HCT116 (cell line): Measurements from ENCODE around the gene GLIPR2. TPM values are rescaled to one million over a fixed set of nuclear protein-coding genes. Genes with fewer than 3 reads are reported as not detected.
"Not testable (repeated sequence)": the region's sequence is repeated elsewhere in the genome, so short reads cannot be mapped to it uniquely, and the experiment has no call there.

ENCODE experiments used
- ATAC-seq: fragments of 200-7000 bp; cut with Tn5 transposase; 2 replicates; pipeline ENCODE4 v1.9.1; 2020; ENCODE audit warnings: mild to moderate bottlenecking, moderate library complexity
- BruUV-seq: library from RNA; stranded (reverse); fragments of 400-500 nt; replicated peaks from 2 replicates; lab custom pipeline; 2021; lab: Mats Ljungman, UMichigan
- CTCF ChIA-PET: fragments of 300-600 bp; sonication (Branson Sonifier 250); formaldehyde crosslinking; loops from one replicate; lab custom pipeline; 2021; ENCODE audit warnings: antibody characterized with exemption; lab: Charles Lee
- POLR2A ChIA-PET: fragments of 300-600, 350-600 bp; sonication (Branson Sonifier 250); formaldehyde crosslinking; loops from one replicate; lab custom pipeline; 2021; ENCODE audit warnings: antibody characterized with exemption; lab: Charles Lee
- RAD21 ChIA-PET, 2 experiments: fragments of 300-600 bp; sonication (Branson Sonifier 250); formaldehyde crosslinking; loops; one replicate each; lab custom pipeline; 2023; ENCODE audit warnings: low total read pairs in 2 of 2; ENCODE audit not compliant: uncharacterized antibody in 2 of 2, unreplicated experiment in 2 of 2, low non-redundant PET in 1 of 2; lab: Charles Lee
- DNase-seq: peaks from one replicate; pipeline ENCODE4 v3.0.0-alpha.2; 2010; ENCODE audit warnings: low read depth, low spot score
- H2AFZ ChIP-seq: fragments of 200-600 bp; shearing (Covaris generic), sonication (generic); 2 replicates; pipeline ENCODE4 v1.6.1; 2017; ENCODE audit warnings: low read depth, mixed run types, mixed read lengths, antibody characterized with exemption, low read length; ENCODE audit not compliant: poor library complexity, severe bottlenecking
- H3K27ac ChIP-seq: 2 replicates; pipeline ENCODE4 v1.5.1; 2012; ENCODE audit warnings: low read depth, low read length
- H3K27me3 ChIP-seq: fragments of 200-600 bp; sonication (generic); 2 replicates; pipeline ENCODE4 v1.6.1; 2016; ENCODE audit warnings: mixed run types, low read length, mixed read lengths; ENCODE audit not compliant: insufficient read depth
- H3K36me3 ChIP-seq, 2 experiments: fragments of 200-500 bp in 1 of 2; fragments of 200-600 bp in 1 of 2; sonication (Bioruptor generic) in 1 of 2; sonication (generic) in 1 of 2; 2 replicates each; pipeline versions ENCODE4 v1.5.1 to v1.6.1; 2014 to 2016; ENCODE audit warnings: low read length in 2 of 2, inconsistent platforms in 1 of 2, mixed read lengths in 1 of 2, mixed run types in 1 of 2; ENCODE audit not compliant: insufficient read depth in 2 of 2, control insufficient read depth in 1 of 2
- H3K4me1 ChIP-seq, 2 experiments: fragments of 200-600 bp in 1 of 2; sonication (generic) in 1 of 2; 2 replicates each; pipeline versions ENCODE4 v1.5.1 to v1.6.1; 2012 to 2017; ENCODE audit warnings: low read length in 2 of 2, inconsistent platforms in 1 of 2, mild to moderate bottlenecking in 1 of 2, mixed read lengths in 1 of 2, mixed run types in 1 of 2, moderate library complexity in 1 of 2; ENCODE audit not compliant: insufficient read depth in 2 of 2, control insufficient read depth in 1 of 2
- H3K4me2 ChIP-seq: fragments of 200-600 bp; sonication (generic); 2 replicates; pipeline ENCODE4 v1.6.1; 2017; ENCODE audit warnings: mixed run types, low read length, mixed read lengths
- H3K4me3 ChIP-seq, 2 experiments: fragments of 200-600 bp in 1 of 2; sonication (generic) in 1 of 2; replicated peaks in 1 of 2; 2 replicates each; pipeline ENCODE4 v1.5.1; 2011 to 2016; ENCODE audit warnings: low read length in 2 of 2, control low read depth in 1 of 2, low read depth in 1 of 2, mild to moderate bottlenecking in 1 of 2, mixed read lengths in 1 of 2, mixed run types in 1 of 2
- H3K79me2 ChIP-seq: fragments of 200-600 bp; sonication (generic); 2 replicates; pipeline ENCODE4 v1.6.1; 2017; ENCODE audit warnings: mild to moderate bottlenecking, mixed run types, low read length, moderate library complexity, mixed read lengths; ENCODE audit not compliant: insufficient read depth
- H3K9ac ChIP-seq: fragments of 200-600 bp; sonication (generic); 2 replicates; pipeline ENCODE4 v1.6.1; 2016; ENCODE audit warnings: low read length, mixed read lengths
- H3K9me2 ChIP-seq: fragments of 200-600 bp; sonication (generic), shearing (Covaris generic); 2 replicates; pipeline ENCODE4 v1.6.1; 2017; ENCODE audit warnings: mixed run types, mild to moderate bottlenecking, moderate library complexity; ENCODE audit not compliant: insufficient read depth
- H3K9me3 ChIP-seq, 2 experiments: fragments of 200-500 bp in 1 of 2; fragments of 200-600 bp in 1 of 2; sonication (Bioruptor generic) in 1 of 2; sonication (generic) in 1 of 2; 2 replicates each; pipeline ENCODE4 v1.6.1; 2014 to 2017; ENCODE audit warnings: low read length in 2 of 2, mixed read lengths in 2 of 2, inconsistent platforms in 1 of 2, low read depth in 1 of 2, mild to moderate bottlenecking in 1 of 2, mixed run types in 1 of 2, moderate library complexity in 1 of 2; ENCODE audit not compliant: control insufficient read depth in 1 of 2, insufficient read depth in 1 of 2
- H4K20me1 ChIP-seq: fragments of 200-600 bp; sonication (generic), shearing (Covaris generic); 2 replicates; pipeline ENCODE4 v1.6.1; 2017; ENCODE audit warnings: mixed run types, mild to moderate bottlenecking, moderate library complexity; ENCODE audit not compliant: insufficient read depth
- ATF3 ChIP-seq: IDR thresholded peaks from 2 replicates; pipeline ENCODE4 v1.6.1; 2012
- CBX3 ChIP-seq: IDR thresholded peaks from 2 replicates; pipeline ENCODE4 v1.6.1; 2012; ENCODE audit warnings: low read depth
- CEBPB ChIP-seq: IDR thresholded peaks from 2 replicates; pipeline ENCODE4 v1.6.1; 2012; ENCODE audit warnings: low read depth
- CTCF ChIP-seq, 3 experiments: fragments of 200-600 bp in 1 of 3; sonication (generic) in 1 of 3; IDR thresholded peaks in 2 of 3; conservative IDR thresholded peaks in 1 of 3; 2 replicates each; pipeline ENCODE4 v1.5.1; 2012 to 2017; ENCODE audit warnings: low read depth in 2 of 3, low read length in 2 of 3, antibody characterized with exemption in 1 of 3, borderline replicate concordance in 1 of 3, control low read depth in 1 of 3, mild to moderate bottlenecking in 1 of 3, mixed read lengths in 1 of 3, mixed run types in 1 of 3, moderate library complexity in 1 of 3; ENCODE audit not compliant: insufficient read depth in 1 of 3
- EGR1 ChIP-seq: IDR thresholded peaks from 2 replicates; pipeline ENCODE4 v1.6.1; 2012; ENCODE audit warnings: low read depth
- EZH2phosphoT487 ChIP-seq: fragments of 200-600 bp; IDR thresholded peaks from 2 replicates; pipeline ENCODE4 v1.6.1; 2018; ENCODE audit warnings: antibody characterized with exemption, borderline replicate concordance
- FOSL1 ChIP-seq: IDR thresholded peaks from 2 replicates; pipeline ENCODE4 v1.6.1; 2012; ENCODE audit warnings: low read depth
- JUND ChIP-seq: IDR thresholded peaks from 2 replicates; pipeline ENCODE4 v1.6.1; 2012
- REST ChIP-seq: IDR thresholded peaks from 2 replicates; pipeline ENCODE4 v1.6.1; 2012; ENCODE audit warnings: low read depth
- SP1 ChIP-seq: IDR thresholded peaks from 2 replicates; pipeline ENCODE4 v1.6.1; 2012; ENCODE audit warnings: low read depth
- TCF7L2 ChIP-seq: IDR thresholded peaks from 2 replicates; pipeline ENCODE4 v1.7.0; 2011; ENCODE audit warnings: borderline replicate concordance, inconsistent platforms; ENCODE audit not compliant: insufficient read depth, insufficient read length; ENCODE audit errors: extremely low read depth
- ZFX ChIP-seq: fragments of 450-650 bp; IDR thresholded peaks from 2 replicates; pipeline ENCODE4 v1.6.1; 2017
- intact Hi-C: fragments of 100-400 bp; cut with micrococcal nuclease; formaldehyde crosslinking; loops from 2 replicates; pipeline ENCODE4 v1.10.0; 2022
- total RNA-seq: library from RNA; stranded (reverse); gene quantifications from one replicate; pipeline ENCODE4 v1.2.1, GENCODE V29; 2021; ENCODE audit not compliant: unreplicated experiment

Gene GLIPR2
- total RNA-seq, 1 experiment from 2014 or later, result 14.5 TPM

GRCh38 chr9:36176496-36176895 lies 40.0 kb downstream of the GLIPR2 start:
- H3K4me3 ChIP-seq, H3K79me2 ChIP-seq, POLR2A ChIA-PET, CTCF ChIA-PET, H3K9ac ChIP-seq, intact Hi-C loops, H3K9me2 ChIP-seq, H3K4me2 ChIP-seq, H3K9me3 ChIP-seq, H3K4me1 ChIP-seq, ATAC-seq, RAD21 ChIA-PET, H3K27me3 ChIP-seq, H4K20me1 ChIP-seq, H3K27ac ChIP-seq, H3K36me3 ChIP-seq, BruUV-seq, H2AFZ ChIP-seq, DNase-seq: not testable (repeated sequence)

- ChIA-PET RAD21 (no interaction called here), CTCF (no interaction called here), POLR2A (no interaction called here)
- BruUV-seq, result no TSS peak
- ATAC-seq (no peak), DNase-seq (no peak)
- Histone ChIP-seq H3K27me3 (no peaks in the 10 kb centered on the region), H4K20me1 (no peaks in the 10 kb centered on the region), H3K4me1 (no peaks in the 10 kb centered on the region), H2AFZ (no peak overlapping the region), H3K36me3 (no peaks in the 10 kb centered on the region), H3K9me2 (no peaks in the 10 kb centered on the region), H3K9me3 (no peaks in the 10 kb centered on the region), H3K4me2 (no peak overlapping the region), H3K4me3 (no peak overlapping the region), H3K9ac (no peak overlapping the region), H3K27ac (no peak overlapping the region), H3K79me2 (no peaks in the 10 kb centered on the region)
- TF ChIP-seq CBX3, result no peak
- no peak for TF ChIP-seq FOSL1
- no peak for TF ChIP-seq REST
- no peak for TF ChIP-seq JUND
- no peak for TF ChIP-seq EZH2phosphoT487
- TF ChIP-seq CEBPB, result no peak
- TF ChIP-seq ZFX, result no peak
- no peak for TF ChIP-seq EGR1
- no peak for TF ChIP-seq TCF7L2
- no peak for TF ChIP-seq CTCF (IDR thresholded peaks at IDR 0.05 in 2 of 3, conservative IDR thresholded peaks at IDR 0.05 in 1 of 3; ENCODE audit: borderline replicate concordance in 1 of 3, insufficient read depth in 1 of 3, low read depth in 2 of 3, low read length in 2 of 3)
- no peak for TF ChIP-seq ATF3
- TF ChIP-seq SP1, result no peak
- intact Hi-C loops, result no loop called here
Measured at GRCh38 chr9:36177571-36177970, 41.0 kb downstream of the GLIPR2 start.
